Neural progenitor cell (in vitro differentiated cells): Measurements from ENCODE around the gene FGF19. TPM values are rescaled to one million over a fixed set of nuclear protein-coding genes. Genes with fewer than 3 reads are reported as not detected.

Experiments used
- DNase-seq: peaks from one replicate; pipeline ENCODE4 v3.0.0-alpha.2; 2016; ENCODE audit warnings: low spot score
- H2AFZ ChIP-seq: fragments of 200-600 bp; sonication (generic); replicated peaks from 2 replicates; pipeline ENCODE4 v1.6.1; 2016; ENCODE audit warnings: antibody characterized with exemption
- H3F3A ChIP-seq: fragments of 200-600 bp; sonication (generic); 2 replicates; pipeline ENCODE4 v1.6.1; 2016; ENCODE audit warnings: antibody characterized with exemption, low read depth
- H3K27ac ChIP-seq: fragments of 200-600 bp; sonication (generic); 2 replicates; pipeline ENCODE4 v1.5.1; 2016; ENCODE audit warnings: mild to moderate bottlenecking
- H3K27me3 ChIP-seq: fragments of 200-600 bp; sonication (generic); 2 replicates; pipeline ENCODE4 v1.6.1; 2016; ENCODE audit warnings: mild to moderate bottlenecking, moderate library complexity
- H3K36me3 ChIP-seq: fragments of 200-600 bp; sonication (generic); 2 replicates; pipeline ENCODE4 v1.5.1; 2016
- H3K4me1 ChIP-seq: fragments of 200-600 bp; sonication (generic); 2 replicates; pipeline ENCODE4 v1.6.1; 2016; ENCODE audit warnings: mixed run types
- H3K4me2 ChIP-seq: fragments of 200-600 bp; sonication (generic); 2 replicates; pipeline ENCODE4 v1.6.1; 2016
- H3K4me3 ChIP-seq: fragments of 200-600 bp; sonication (generic); 2 replicates; pipeline ENCODE4 v1.5.1; 2016
- H3K79me2 ChIP-seq: fragments of 200-600 bp; sonication (generic); 2 replicates; pipeline ENCODE4 v1.6.1; 2016; ENCODE audit warnings: low read depth
- H3K9ac ChIP-seq: fragments of 200-600 bp; sonication (generic); 2 replicates; pipeline ENCODE4 v1.6.1; 2016
- H3K9me3 ChIP-seq: fragments of 200-600 bp; sonication (generic); 2 replicates; pipeline ENCODE4 v1.5.1; 2016; ENCODE audit warnings: low read depth
- H4K20me1 ChIP-seq: fragments of 200-600 bp; sonication (generic); 2 replicates; pipeline ENCODE4 v1.6.1; 2016; ENCODE audit warnings: low read depth
- H3K27ac Mint-ChIP-seq: 3 replicates; pipeline ENCODE4 v1.8.0; 2021; ENCODE audit warnings: mixed read lengths
- H3K27me3 Mint-ChIP-seq: 2 replicates; pipeline ENCODE4 v1.8.0; 2022; ENCODE audit warnings: low read depth, mild to moderate bottlenecking, inconsistent platforms, moderate library complexity, mixed read lengths; ENCODE audit not compliant: insufficient read depth
- H3K36me3 Mint-ChIP-seq: 3 replicates; pipeline ENCODE4 v1.8.0; 2021; ENCODE audit warnings: mixed read lengths
- H3K4me1 Mint-ChIP-seq: 3 replicates; pipeline ENCODE4 v1.8.0; 2021; ENCODE audit warnings: mixed read lengths
- H3K4me3 Mint-ChIP-seq: 3 replicates; pipeline ENCODE4 v1.8.0; 2021; ENCODE audit warnings: mild to moderate bottlenecking, moderate library complexity, mixed read lengths
- H3K9me3 Mint-ChIP-seq: 3 replicates; pipeline ENCODE4 v1.8.0; 2020; ENCODE audit warnings: mixed read lengths
- EZH2 ChIP-seq: fragments of 200-600 bp; sonication (generic); IDR thresholded peaks from 2 replicates; pipeline ENCODE4 v1.6.1; 2017; ENCODE audit warnings: antibody characterized with exemption, mild to moderate bottlenecking, moderate library complexity
- EZH2phosphoT487 ChIP-seq: fragments of 200-600 bp; sonication (generic); IDR thresholded peaks from 2 replicates; pipeline ENCODE4 v1.6.1; 2017; ENCODE audit warnings: antibody characterized with exemption
- total RNA-seq: library from RNA; depleted of rRNA; stranded (reverse); fragments of >200 nt; gene quantifications from 2 replicates; pipeline ENCODE4 v1.2.3, GENCODE V29; 2015; ENCODE audit warnings: low replicate concordance
- TF ChIP-seq, protein P1 (sequence below): fragments of 200-600 bp; sonication (generic); IDR thresholded peaks from 2 replicates; pipeline ENCODE4 v1.5.1; 2017; ENCODE audit warnings: antibody characterized with exemption, mild to moderate bottlenecking

The FGF19 gene
- total RNA-seq, 1 donor from 2014 or later: not detected

GRCh38 chr11:69726019-69726418 is 22.2 kb upstream of the FGF19 start:
- no peaks in the 10 kb centered on the region for H3K36me3 ChIP-seq
- TF ChIP-seq EZH2: no peak
- TF ChIP-seq EZH2phosphoT487: no peak
- TF ChIP-seq, protein P1, sequence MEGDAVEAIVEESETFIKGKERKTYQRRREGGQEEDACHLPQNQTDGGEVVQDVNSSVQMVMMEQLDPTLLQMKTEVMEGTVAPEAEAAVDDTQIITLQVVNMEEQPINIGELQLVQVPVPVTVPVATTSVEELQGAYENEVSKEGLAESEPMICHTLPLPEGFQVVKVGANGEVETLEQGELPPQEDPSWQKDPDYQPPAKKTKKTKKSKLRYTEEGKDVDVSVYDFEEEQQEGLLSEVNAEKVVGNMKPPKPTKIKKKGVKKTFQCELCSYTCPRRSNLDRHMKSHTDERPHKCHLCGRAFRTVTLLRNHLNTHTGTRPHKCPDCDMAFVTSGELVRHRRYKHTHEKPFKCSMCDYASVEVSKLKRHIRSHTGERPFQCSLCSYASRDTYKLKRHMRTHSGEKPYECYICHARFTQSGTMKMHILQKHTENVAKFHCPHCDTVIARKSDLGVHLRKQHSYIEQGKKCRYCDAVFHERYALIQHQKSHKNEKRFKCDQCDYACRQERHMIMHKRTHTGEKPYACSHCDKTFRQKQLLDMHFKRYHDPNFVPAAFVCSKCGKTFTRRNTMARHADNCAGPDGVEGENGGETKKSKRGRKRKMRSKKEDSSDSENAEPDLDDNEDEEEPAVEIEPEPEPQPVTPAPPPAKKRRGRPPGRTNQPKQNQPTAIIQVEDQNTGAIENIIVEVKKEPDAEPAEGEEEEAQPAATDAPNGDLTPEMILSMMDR: no peak
- H3K27me3 ChIP-seq: no peaks in the 10 kb centered on the region
- Mint-ChIP-seq H3K27me3 (peaks cover 5% of the 10 kb centered on the region), H3K27ac (peak overlapping the region; percentile 50), H3K4me1 (peaks cover 4% of the 10 kb centered on the region), H3K9me3 (no peaks in the 10 kb centered on the region), H3K36me3 (no peaks in the 10 kb centered on the region), H3K4me3 (no peak overlapping the region)
- H3K4me2 ChIP-seq: no peak overlapping the region
- H2AFZ ChIP-seq: no peak overlapping the region
- H3K9ac ChIP-seq: no peak overlapping the region
- no peaks in the 10 kb centered on the region for H3F3A ChIP-seq
- H3K27ac ChIP-seq: no peak overlapping the region
- no peaks in the 10 kb centered on the region for H4K20me1 ChIP-seq
- no peak for DNase-seq
- peaks cover 5% of the 10 kb centered on the region for H3K4me1 ChIP-seq
- H3K4me3 ChIP-seq: no peak overlapping the region
- H3K79me2 ChIP-seq: no peaks in the 10 kb centered on the region
- no peaks in the 10 kb centered on the region for H3K9me3 ChIP-seq

GRCh38 chr11:69721745-69722144 is 17.9 kb upstream of the FGF19 start:
- no peak overlapping the region for H3K4me2 ChIP-seq
- H3K9ac ChIP-seq: no peak overlapping the region
- no peak overlapping the region for H3K27ac ChIP-seq
- H3K79me2 ChIP-seq: no peaks in the 10 kb centered on the region
- no peaks in the 10 kb centered on the region for H4K20me1 ChIP-seq
- TF ChIP-seq EZH2: no peak
- TF ChIP-seq, protein P1: peak; percentile 57
- no peak overlapping the region for H3K27ac Mint-ChIP-seq
- peaks cover 23% of the 10 kb centered on the region for H3K4me1 Mint-ChIP-seq
- DNase-seq: peak; percentile 49
- no peaks in the 10 kb centered on the region for H3K9me3 Mint-ChIP-seq
- H3F3A ChIP-seq: no peaks in the 10 kb centered on the region
- H2AFZ ChIP-seq: no peak overlapping the region
- no peak overlapping the region for H3K4me3 ChIP-seq
- no peaks in the 10 kb centered on the region for H3K36me3 Mint-ChIP-seq
- peaks cover 22% of the 10 kb centered on the region for H3K27me3 ChIP-seq
- H3K4me1 ChIP-seq: peaks cover 13% of the 10 kb centered on the region
- peaks cover 9% of the 10 kb centered on the region for H3K27me3 Mint-ChIP-seq
- no peak overlapping the region for H3K4me3 Mint-ChIP-seq
- H3K36me3 ChIP-seq: no peaks in the 10 kb centered on the region
- H3K9me3 ChIP-seq: no peaks in the 10 kb centered on the region

GRCh38 chr11:69721106-69721505 is 17.3 kb upstream of the FGF19 start:
- H3K4me1 ChIP-seq: peaks cover 13% of the 10 kb centered on the region
- no peak overlapping the region for H3K27ac Mint-ChIP-seq
- H3K4me3 Mint-ChIP-seq: no peak overlapping the region
- H3K79me2 ChIP-seq: no peaks in the 10 kb centered on the region
- no peaks in the 10 kb centered on the region for H3F3A ChIP-seq
- no peaks in the 10 kb centered on the region for H3K36me3 Mint-ChIP-seq
- H2AFZ ChIP-seq: no peak overlapping the region
- TF ChIP-seq EZH2phosphoT487 (no peak), EZH2 (no peak)
- no peak overlapping the region for H3K9ac ChIP-seq
- no peaks in the 10 kb centered on the region for H3K9me3 Mint-ChIP-seq
- H3K27me3 Mint-ChIP-seq: peaks cover 10% of the 10 kb centered on the region
- H3K4me1 Mint-ChIP-seq: peaks cover 23% of the 10 kb centered on the region
- H3K27ac ChIP-seq: no peak overlapping the region
- H3K36me3 ChIP-seq: no peaks in the 10 kb centered on the region
- H3K9me3 ChIP-seq: no peaks in the 10 kb centered on the region
- no peak overlapping the region for H3K4me3 ChIP-seq
- peaks cover 26% of the 10 kb centered on the region for H3K27me3 ChIP-seq
- no peaks in the 10 kb centered on the region for H4K20me1 ChIP-seq
- H3K4me2 ChIP-seq: no peak overlapping the region
- DNase-seq: no peak

DNA sequence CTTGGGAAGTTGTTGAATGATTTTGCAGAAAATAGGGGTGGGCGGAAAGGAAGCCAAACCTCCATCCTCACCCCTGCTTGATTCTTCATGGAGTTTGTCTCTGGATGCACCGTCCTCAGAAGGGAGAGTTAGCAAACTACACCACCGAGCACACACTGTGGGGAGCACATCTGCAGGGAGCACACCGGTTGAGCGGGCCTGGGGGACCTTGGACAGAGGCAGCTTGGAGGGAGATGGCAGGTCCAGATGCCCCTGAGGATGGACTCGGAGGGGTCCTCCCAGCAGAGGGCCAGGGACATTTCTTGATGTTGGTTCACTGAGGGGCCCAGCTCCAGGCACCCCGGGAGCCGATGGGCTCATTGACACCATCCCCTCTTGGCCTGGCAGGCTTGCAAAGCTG is 15.1 kb upstream of the FGF19 start:
- no peak for DNase-seq
- Histone ChIP-seq H3K36me3 (no peaks in the 10 kb centered on the region), H3K4me3 (no peak overlapping the region), H3K4me1 (peaks cover 13% of the 10 kb centered on the region), H3F3A (no peaks in the 10 kb centered on the region), H4K20me1 (no peaks in the 10 kb centered on the region), H3K9me3 (no peaks in the 10 kb centered on the region), H3K9ac (no peak overlapping the region), H2AFZ (no peak overlapping the region), H3K27ac (no peak overlapping the region), H3K4me2 (no peak overlapping the region), H3K27me3 (peaks cover 26% of the 10 kb centered on the region), H3K79me2 (no peaks in the 10 kb centered on the region)
- peaks cover 23% of the 10 kb centered on the region for H3K4me1 Mint-ChIP-seq
- H3K27me3 Mint-ChIP-seq: peaks cover 16% of the 10 kb centered on the region
- no peaks in the 10 kb centered on the region for H3K36me3 Mint-ChIP-seq
- TF ChIP-seq EZH2phosphoT487 (no peak), EZH2 (no peak)
- TF ChIP-seq, protein P1: no peak
- H3K9me3 Mint-ChIP-seq: no peaks in the 10 kb centered on the region
- no peak overlapping the region for H3K4me3 Mint-ChIP-seq
- H3K27ac Mint-ChIP-seq: no peak overlapping the region
